Left ventricle myocardium inferior (tissue), 1 donor: ENCODE measurements around the gene AQP12A. TPM values are rescaled to one million over a fixed set of nuclear protein-coding genes. Genes with fewer than 3 reads are reported as not detected.
"Not testable (repeated sequence)": the region's sequence is repeated elsewhere in the genome, so short reads cannot be mapped to it uniquely, and the experiment has no call there.

Experiments used
- DNase-seq: peaks from one replicate; pipeline ENCODE4 v3.0.0-alpha.2; 2020
- H3K27ac ChIP-seq: fragments of 200-600 bp; replicated peaks from 2 replicates; pipeline ENCODE4 v1.8.0; 2021
- H3K27me3 ChIP-seq: fragments of 200-600 bp; 2 replicates; pipeline ENCODE4 v1.8.0; 2021; ENCODE audit warnings: low read depth
- H3K36me3 ChIP-seq: fragments of 200-600 bp; 2 replicates; pipeline ENCODE4 v1.8.0; 2021
- H3K4me1 ChIP-seq: fragments of 200-600 bp; 2 replicates; pipeline ENCODE4 v1.8.0; 2021
- H3K4me3 ChIP-seq: fragments of 200-600 bp; 2 replicates; pipeline ENCODE4 v1.8.0; 2021; ENCODE audit warnings: mild to moderate bottlenecking, moderate library complexity
- H3K9me3 ChIP-seq: fragments of 200-600 bp; replicated peaks from 2 replicates; pipeline ENCODE4 v1.8.0; 2021
- intact Hi-C: fragments of 100-400 bp; cut with micrococcal nuclease; formaldehyde crosslinking; loops from one replicate; pipeline ENCODE4 v1.11.0; 2022
- total RNA-seq: library from RNA; stranded (reverse); fragmentation: NEBNext Ultra II Directional; extraction: Animal tissue kit (Norgen Biotek cat#: 25700); gene quantifications from one replicate; pipeline ENCODE4 v1.2.1, GENCODE V29; 2021
- TF ChIP-seq, protein P1 (sequence below): fragments of 200-600 bp; IDR thresholded peaks from 2 replicates; pipeline ENCODE4 v1.8.0; 2021; ENCODE audit warnings: antibody characterized with exemption, mild to moderate bottlenecking, borderline replicate concordance
- donor health status: DM: no; HTN: yes; CAD: no; lungs with severe emphysema.

The AQP12A gene
- total RNA-seq, 1 donor from 2014 or later, result not detected

DNA sequence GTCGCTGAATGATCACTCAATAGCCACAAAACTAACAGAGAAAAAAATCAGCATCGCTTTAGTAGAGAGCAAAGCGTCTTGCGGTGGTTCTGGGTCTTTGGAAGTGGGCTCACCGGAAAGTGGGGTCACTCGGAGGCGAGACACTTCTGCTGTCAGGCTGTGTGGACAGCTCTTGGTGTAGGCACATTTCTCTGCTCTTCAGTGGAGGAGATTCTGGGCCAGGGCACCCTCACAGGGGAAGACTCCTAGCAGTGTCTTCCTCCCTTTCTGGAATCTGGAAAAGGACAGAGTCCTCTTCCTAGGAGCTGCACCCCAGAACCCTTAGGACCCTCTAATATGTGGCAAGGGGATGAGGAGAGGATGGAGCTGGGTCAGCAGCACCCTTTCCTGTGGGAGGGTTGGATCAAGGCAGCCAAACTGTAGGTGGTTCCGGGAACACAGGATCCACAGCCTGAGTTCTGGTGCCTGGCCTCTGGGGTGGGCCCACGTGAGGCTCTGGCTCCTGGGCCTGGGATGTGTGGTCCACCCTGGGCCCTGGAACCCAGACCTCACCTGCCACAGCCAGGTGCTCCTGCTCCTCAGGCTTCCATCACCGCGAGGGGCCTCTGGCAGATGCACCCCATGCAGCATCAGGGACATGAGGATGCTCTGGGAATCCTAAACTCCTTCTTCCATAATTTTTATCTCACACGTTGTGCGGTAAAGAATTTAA lies 41.3 kb upstream of the AQP12A start:
- TF ChIP-seq, protein P1, sequence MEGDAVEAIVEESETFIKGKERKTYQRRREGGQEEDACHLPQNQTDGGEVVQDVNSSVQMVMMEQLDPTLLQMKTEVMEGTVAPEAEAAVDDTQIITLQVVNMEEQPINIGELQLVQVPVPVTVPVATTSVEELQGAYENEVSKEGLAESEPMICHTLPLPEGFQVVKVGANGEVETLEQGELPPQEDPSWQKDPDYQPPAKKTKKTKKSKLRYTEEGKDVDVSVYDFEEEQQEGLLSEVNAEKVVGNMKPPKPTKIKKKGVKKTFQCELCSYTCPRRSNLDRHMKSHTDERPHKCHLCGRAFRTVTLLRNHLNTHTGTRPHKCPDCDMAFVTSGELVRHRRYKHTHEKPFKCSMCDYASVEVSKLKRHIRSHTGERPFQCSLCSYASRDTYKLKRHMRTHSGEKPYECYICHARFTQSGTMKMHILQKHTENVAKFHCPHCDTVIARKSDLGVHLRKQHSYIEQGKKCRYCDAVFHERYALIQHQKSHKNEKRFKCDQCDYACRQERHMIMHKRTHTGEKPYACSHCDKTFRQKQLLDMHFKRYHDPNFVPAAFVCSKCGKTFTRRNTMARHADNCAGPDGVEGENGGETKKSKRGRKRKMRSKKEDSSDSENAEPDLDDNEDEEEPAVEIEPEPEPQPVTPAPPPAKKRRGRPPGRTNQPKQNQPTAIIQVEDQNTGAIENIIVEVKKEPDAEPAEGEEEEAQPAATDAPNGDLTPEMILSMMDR, result no peak
- no peak overlapping the region for H3K27ac ChIP-seq
- DNase-seq, result no peak
- intact Hi-C loops, result no loop called here
- H3K4me3 ChIP-seq, result no peak overlapping the region
- peaks cover 99% of the 10 kb centered on the region for H3K27me3 ChIP-seq
- no peaks in the 10 kb centered on the region for H3K9me3 ChIP-seq
- H3K4me1 ChIP-seq, result no peaks in the 10 kb centered on the region
- no peaks in the 10 kb centered on the region for H3K36me3 ChIP-seq

DNA sequence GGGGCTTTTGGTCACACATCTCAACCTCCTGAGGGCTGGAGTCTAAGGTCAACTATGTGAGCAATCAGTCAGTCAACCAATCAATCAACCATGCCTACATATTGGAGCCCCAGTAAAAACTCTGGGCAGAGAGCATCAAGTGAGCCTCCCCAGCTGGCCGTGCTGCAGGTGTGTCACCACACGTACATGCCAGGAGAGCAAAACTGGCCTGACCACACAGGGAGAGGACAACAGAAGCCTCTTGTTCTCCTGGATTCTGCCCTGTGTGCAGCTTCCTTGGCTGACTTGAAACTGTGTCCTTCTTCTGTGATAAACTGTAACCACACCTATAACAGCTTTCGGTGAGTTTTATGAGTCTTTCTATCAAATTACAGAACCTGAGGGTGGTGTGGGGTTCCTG lies 40.5 kb upstream of the AQP12A start:
- TF ChIP-seq, protein P1, result no peak
- no peak for DNase-seq
- intact Hi-C loops, result no loop called here

DNA sequence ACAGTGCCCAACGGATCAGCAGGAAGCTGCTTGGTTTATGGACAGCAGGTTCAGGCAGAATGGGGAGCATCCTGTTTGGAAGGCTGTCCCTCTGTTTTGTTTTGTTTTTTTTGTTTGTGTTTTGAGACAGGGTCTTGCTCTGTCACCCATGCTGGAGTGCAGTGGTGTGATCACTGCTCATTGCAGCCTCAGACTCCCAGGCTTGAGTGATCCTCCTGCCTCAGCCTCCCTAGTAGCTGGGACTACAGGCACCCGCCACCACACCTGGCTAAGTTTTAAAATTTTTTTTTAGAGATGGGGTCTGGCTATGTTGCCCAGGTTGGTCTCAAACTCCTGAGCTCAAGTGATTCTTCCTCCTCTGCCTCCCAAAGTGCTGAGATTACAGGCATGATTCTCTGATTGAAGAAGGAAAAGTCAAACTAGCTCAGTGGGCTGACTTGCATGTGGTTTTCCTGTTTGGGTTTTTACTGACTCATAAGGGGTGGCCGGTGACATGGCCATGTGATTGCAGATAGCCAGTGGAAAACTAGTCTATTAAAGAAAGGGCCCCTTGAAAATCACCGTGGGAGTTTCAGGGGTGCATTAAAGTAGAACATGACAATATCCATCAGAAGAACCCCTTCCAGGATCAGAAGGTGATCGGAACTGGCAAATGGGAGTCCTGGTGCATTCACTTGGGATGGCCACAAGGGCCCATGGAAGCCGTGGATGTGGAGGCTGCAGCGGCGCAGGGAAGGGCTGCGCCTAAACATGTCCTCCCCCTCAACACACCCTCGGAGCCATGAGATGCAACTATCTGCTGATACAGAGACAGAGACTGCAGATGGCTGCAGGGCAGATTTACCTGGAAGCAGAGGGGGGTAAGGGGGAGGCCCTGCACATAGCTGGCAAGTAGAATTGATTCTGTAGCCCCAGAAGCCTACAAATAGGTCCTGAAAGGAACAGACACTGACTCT lies 35.5 kb upstream of the AQP12A start:
- Histone ChIP-seq H3K36me3 (no peaks in the 10 kb centered on the region), H3K9me3 (no peaks in the 10 kb centered on the region), H3K27me3 (peaks cover 95% of the 10 kb centered on the region), H3K4me3 (no peak overlapping the region), H3K4me1 (no peaks in the 10 kb centered on the region), H3K27ac (no peak overlapping the region)
- DNase-seq, result no peak
- TF ChIP-seq, protein P1, result no peak
- intact Hi-C loops, result no loop called here

More for the DNA sequence above, 40.5 kb upstream of the AQP12A start:
- Histone ChIP-seq H3K27me3 (peaks cover 99% of the 10 kb centered on the region), H3K9me3 (no peaks in the 10 kb centered on the region), H3K36me3 (no peaks in the 10 kb centered on the region), H3K4me1 (no peaks in the 10 kb centered on the region), H3K4me3 (no peak overlapping the region), H3K27ac (no peak overlapping the region)

DNA sequence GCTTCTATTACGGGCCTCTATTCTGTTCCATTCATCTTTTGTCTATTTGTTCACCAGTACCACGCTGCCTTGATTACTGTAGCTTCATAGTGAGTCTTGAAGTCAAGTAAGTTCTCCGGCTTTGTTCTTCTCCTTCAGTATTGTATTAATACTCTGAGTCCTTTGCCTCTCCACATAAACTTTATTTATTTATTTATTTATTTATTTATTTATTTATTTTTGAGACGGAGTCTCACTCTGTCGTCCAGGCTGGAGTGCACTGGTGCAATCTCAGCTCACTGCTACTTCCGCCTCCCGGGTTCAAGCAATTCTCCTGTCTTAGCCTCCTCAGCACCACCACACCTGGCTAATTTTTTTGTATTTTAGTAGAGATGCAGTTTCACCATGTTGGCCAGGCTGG lies 31.8 kb upstream of the AQP12A start:
- H3K4me1 ChIP-seq, intact Hi-C loops, H3K36me3 ChIP-seq, H3K4me3 ChIP-seq, DNase-seq, H3K27ac ChIP-seq: not testable (repeated sequence)
- H3K9me3 ChIP-seq, result peaks cover 12% of the 10 kb centered on the region
- peaks cover 96% of the 10 kb centered on the region for H3K27me3 ChIP-seq

DNA sequence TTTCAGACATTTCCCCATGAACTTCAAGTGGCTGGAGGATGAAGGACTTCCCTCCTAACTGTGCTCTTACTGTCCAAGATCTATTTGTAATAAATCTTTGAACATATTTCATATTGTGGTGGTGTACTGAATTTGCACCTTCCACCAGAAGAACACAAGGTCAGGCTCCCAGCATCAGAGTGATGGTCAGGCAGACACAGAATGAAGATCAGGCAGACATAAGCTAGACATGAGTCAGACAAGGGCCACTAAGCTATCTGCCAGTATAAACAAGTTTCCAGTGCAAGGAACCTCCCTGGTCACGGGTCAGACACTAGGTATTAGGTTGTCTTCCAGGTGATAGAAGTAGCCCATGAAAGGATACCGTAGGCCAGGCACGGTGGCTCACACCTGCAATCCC lies 29.0 kb upstream of the AQP12A start:
- Histone ChIP-seq H3K27me3 (peaks cover 95% of the 10 kb centered on the region), H3K4me3 (no peak overlapping the region), H3K4me1 (no peaks in the 10 kb centered on the region), H3K9me3 (peaks cover 21% of the 10 kb centered on the region), H3K36me3 (no peaks in the 10 kb centered on the region), H3K27ac (no peak overlapping the region)
- intact Hi-C loops, result no loop called here
- no peak for DNase-seq
- TF ChIP-seq, protein P1, result no peak
